ENCODE data around the gene ALX1.
"Not testable (repeated sequence)": the region's sequence is repeated elsewhere in the genome, so short reads cannot be mapped to it uniquely, and the experiment has no call there.

ALX1 gene

GRCh38 chr12:85296362-85296761, 16.3 kb downstream of the ALX1 start:
- FAIRE-seq = no peak
- no peak for DNase-seq (ENCODE audit: extremely low spot score, insufficient read length, low read depth)

- DNase-seq (ENCODE audit: extremely low spot score, insufficient read length, low read depth) = no peak
- FAIRE-seq = no peak
These were observed 19.0 kb downstream of the ALX1 start for GRCh38 chr12:85299053-85299452.

- FAIRE-seq = no peak
- no peak for DNase-seq (ENCODE audit: extremely low spot score, insufficient read length, low read depth)
These were observed 21.0 kb downstream of the ALX1 start for GRCh38 chr12:85301051-85301450.

- FAIRE-seq (no peak), DNase-seq (ENCODE audit: extremely low spot score, insufficient read length, low read depth) (no peak)
These were observed 28.4 kb downstream of the ALX1 start for GRCh38 chr12:85308374-85308773.

GRCh38 chr12:85309125-85309566, 29.1 kb downstream of the ALX1 start:
- DNase-seq (ENCODE audit: extremely low spot score, insufficient read length, low read depth) = no peak
- no peak for FAIRE-seq

- FAIRE-seq (no peak), DNase-seq (ENCODE audit: extremely low spot score, insufficient read length, low read depth) (no peak)
These were observed 30.0 kb downstream of the ALX1 start for GRCh38 chr12:85310025-85310424.

- DNase-seq (ENCODE audit: extremely low spot score, insufficient read length, low read depth) (no peak), FAIRE-seq (no peak)
These were observed 30.5 kb downstream of the ALX1 start for GRCh38 chr12:85310456-85311076.

GRCh38 chr12:85317866-85318636, 38.0 kb downstream of the ALX1 start:
- not testable (repeated sequence) for FAIRE-seq; DNase-seq (ENCODE audit: extremely low spot score, insufficient read length, low read depth)

- FAIRE-seq = no peak
These were observed 42.7 kb downstream of the ALX1 start for GRCh38 chr12:85322715-85323114.

GRCh38 chr12:85325442-85325841, 45.4 kb downstream of the ALX1 start:
- DNase-seq (ENCODE audit: extremely low spot score, insufficient read length, low read depth) (no peak), FAIRE-seq (no peak)

More at GRCh38 chr12:85322715-85323114, 42.7 kb downstream of the ALX1 start:
- no peak for DNase-seq (ENCODE audit: extremely low spot score, insufficient read length, low read depth)

- FAIRE-seq (no peak), DNase-seq (ENCODE audit: extremely low spot score, insufficient read length, low read depth) (no peak)
These were observed 49.9 kb downstream of the ALX1 start for GRCh38 chr12:85329913-85330312.

GRCh38 chr12:85348779-85349178, 68.8 kb downstream of the ALX1 start:
- DNase-seq (ENCODE audit: extremely low spot score, insufficient read length, low read depth) (no peak), FAIRE-seq (no peak)

- FAIRE-seq (no peak), DNase-seq (ENCODE audit: extremely low spot score, insufficient read length, low read depth) (no peak)
These were observed 70.3 kb downstream of the ALX1 start for GRCh38 chr12:85350356-85350755.
